Islet of Langerhans (tissue), 1 donor: ENCODE results near the gene HIF1AN.
"Not testable (repeated sequence)": the region's sequence is repeated elsewhere in the genome, so short reads cannot be mapped to it uniquely, and the experiment has no call there.

Experiments used
- FAIRE-seq: peaks from one replicate; lab custom pipeline; 2011; peaks lifted over from hg19 to GRCh38; lab: Jason Lieb, UNC

The HIF1AN gene

GRCh38 chr10:100567249-100567648 is 31.5 kb downstream of the HIF1AN start:
- no peak for FAIRE-seq

GRCh38 chr10:100567826-100568225 is 32.1 kb downstream of the HIF1AN start:
- no peak for FAIRE-seq

DNA sequence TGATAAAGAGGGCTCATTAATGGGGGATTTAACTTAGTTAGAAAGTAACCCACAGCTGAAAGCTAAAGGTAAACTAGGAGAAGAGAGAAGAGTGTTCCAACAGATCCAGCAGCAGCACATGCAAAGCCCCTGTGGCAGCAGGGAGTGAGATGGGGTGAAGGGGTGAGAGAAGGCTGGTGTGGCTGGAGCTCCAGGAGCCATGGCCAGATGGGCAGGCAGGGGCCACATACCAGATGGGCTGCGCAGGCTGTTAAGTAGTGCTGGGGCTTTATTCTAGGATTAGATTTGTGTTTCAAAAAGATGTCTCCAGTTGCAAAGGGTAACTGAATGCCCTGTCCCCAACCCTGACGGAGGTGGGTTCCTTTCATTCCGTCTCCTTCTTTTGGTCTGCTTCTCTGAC is 33.2 kb downstream of the HIF1AN start:
- no peak for FAIRE-seq

DNA sequence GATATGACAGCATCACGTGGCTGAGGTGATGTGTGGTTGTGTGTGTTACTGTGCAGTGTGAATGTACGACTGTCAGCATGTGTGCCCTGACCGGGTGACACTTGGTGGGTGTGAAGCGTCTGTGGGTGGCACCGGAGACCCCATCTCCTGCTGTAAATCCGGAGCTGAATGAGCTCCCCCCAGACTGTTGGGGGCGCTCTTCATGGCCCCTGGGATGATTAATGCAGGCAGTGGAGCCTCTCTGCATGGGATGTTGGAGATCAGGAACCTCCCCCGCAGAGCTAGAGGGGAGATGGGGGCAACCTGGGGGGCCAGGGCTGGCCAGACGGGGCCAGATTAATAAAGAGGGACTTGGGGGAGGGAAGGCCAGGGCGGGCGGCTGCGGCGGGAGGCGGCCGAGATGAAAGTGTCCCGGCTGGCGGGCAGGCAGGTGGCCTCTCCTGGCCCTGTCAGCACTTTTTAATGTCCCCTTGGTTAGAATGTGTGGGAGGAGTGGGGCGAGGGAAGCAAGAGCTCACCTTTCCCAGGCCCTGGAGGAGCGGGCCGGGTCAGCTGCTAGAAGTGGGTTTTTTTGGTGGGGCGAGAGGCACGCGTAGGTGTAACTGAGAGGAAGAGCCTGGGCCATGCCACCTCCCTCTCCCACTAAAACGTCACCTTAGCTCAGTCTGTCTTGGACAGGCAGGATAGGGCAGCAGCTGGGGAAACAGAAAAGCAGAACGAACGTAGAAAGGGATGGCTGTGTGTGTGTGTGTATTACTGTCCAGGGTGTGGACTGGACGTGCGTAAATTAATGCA is 34.1 kb downstream of the HIF1AN start:
- no peak for FAIRE-seq

- FAIRE-seq = no peak
These were observed 34.8 kb downstream of the HIF1AN start for GRCh38 chr10:100570506-100570905.

DNA sequence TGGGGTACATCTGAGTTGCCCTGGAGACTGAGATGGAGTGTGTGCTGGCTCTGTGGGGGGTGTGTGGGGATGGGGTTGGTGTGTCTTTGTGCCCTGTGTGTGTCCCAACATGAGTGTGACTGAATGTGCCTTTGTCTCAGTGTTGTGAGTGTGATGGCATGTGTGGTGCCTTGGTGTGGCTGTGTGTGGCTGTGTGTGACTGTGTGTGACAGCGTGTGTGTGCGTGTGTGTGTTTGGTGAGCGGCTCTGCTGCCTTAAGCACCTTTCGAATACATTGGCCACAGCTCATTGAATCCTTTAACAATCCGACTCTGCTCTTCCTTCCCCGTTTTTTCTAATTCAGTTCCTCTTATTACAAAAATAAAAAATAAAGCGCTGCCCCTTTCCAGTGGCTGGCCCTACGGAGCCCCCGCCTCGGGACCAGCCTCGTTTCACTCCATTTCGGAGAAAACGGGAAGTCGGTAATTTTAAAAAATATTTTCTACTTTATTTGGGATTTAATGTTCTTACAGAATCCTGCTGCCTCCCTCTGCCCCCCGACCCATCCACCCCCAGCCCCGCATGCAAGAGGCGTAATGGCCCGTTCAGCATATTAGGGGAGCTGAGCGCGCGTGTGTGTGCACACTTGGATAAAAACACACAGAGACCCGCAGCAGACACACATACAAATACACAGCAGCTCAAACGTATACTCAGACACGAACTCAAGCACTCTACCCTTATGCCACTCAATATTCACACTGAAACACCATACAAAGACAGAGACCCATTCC is 35.5 kb downstream of the HIF1AN start:
- no peak for FAIRE-seq

DNA sequence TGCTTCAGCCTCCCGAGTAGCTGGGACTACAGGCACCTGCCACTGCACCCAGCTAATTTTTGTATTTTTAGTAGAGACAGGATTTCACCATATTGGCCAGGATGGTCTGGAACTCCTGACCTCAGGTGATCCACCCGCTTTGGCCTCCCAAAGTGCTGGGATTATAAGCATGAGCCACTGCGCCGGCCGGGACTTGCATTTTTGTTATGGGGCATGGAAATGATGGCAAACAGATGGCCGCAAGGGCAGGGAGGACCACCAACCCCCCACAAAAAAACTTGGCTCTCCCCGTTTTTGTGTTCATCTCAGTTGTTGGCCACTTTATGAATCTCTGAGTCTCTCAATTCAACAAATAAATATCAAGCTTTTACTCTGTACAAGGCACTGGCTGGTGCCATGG is 39.4 kb downstream of the HIF1AN start:
- not testable (repeated sequence) for FAIRE-seq

DNA sequence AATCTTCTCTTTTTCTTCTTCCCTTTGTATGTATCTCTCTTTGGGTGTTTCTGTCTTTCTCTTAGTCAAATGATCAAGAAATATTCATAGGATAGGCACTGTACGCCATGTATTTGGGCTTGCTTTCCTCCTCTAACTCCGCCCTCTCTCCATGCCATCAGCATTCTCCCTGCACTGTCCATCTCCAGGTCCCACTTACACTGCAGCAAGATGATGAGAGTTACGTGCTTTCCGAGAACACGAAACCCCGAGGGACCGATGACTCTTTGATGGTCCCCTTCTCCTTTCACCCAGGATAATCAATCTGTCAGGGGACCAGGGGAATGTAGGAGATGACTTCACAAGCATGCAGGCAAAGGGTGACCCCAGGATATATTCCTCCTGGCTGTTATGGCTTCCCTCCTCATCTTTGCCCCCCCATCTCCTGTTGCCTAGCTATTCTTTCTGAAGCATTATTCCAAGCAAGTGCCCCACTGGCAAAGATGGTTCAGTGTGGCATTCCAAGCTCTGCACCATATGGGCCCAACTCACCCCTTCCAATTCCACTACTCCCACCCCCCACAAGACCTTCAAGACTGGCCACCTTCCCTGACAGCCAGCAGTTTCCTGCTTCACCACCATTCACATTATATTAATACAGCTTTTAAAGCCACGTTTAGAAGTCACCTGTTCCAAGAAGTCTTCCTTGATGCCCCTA is 40.0 kb downstream of the HIF1AN start:
- no peak for FAIRE-seq

DNA sequence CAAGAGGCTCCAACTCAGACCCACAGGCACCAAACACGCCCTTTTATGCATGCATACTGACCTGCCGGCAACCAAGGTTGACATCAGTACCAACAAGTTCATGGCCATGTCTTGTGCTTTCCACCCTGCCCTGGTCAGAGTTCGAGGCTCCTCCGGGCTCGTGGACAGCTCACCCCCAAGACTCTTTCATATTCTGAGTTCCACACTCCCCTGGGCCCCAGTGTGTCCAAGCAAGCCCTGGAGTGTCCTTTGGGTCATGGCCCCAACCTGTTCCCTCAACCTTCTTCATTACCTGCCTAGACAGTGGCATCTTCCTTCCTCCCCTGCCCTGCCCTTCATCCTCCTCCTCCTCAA is 40.5 kb downstream of the HIF1AN start:
- no peak for FAIRE-seq

GRCh38 chr10:100579261-100580090 is 43.7 kb downstream of the HIF1AN start:
- no peak for FAIRE-seq

DNA sequence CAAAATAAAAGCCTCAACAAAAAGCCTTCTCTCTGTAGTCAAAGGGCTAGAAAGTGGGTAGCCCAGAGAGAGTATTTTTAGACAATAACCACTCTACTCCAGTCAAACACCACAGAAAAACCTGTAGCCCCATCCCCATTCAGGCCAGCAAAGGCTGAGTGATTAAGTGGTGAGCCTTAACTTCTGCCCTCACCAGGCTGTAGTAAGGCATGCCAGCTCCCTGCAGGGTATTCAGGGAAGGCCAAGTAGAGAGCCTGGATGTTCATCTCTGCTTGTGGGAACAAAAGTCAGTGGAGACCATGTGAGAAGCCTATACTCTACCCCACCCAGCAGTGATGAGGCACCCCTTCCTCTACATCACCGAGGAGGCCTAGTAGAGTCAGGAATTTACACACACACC is 51.2 kb downstream of the HIF1AN start:
- no peak for FAIRE-seq

DNA sequence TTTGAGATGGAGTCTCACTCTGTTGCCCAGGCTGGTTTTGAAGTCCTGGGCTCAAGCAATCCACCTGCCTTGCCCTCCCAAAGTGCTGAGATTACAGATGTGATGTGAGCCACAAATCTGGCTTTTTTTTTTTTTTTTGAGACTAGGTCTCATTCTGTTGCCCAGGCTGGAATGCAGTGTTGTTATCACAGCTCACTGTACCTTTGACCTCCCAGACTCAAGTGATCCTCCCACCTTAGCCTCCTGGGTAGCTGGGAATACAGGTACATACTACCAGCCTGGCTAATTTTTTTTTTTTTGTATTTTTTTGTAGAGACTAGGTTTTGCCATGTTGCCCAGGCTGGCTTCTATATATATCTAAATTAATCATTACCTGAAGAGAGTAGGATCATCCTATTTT is 62.4 kb downstream of the HIF1AN start:
- FAIRE-seq = no peak

GRCh38 chr10:100600218-100600617 is 64.5 kb downstream of the HIF1AN start:
- no peak for FAIRE-seq

- FAIRE-seq = no peak
These were observed 71.7 kb downstream of the HIF1AN start for GRCh38 chr10:100607439-100607838.
